Subcutaneous abdominal adipose tissue (tissue), 5 donors: Measurements from ENCODE around the gene RBM11.

Experiments
- H3K27ac ChIP-seq: one replicate; pipeline ENCODE4 v1.7.0; 2013; ENCODE audit warnings: low read depth, mild to moderate bottlenecking, inconsistent platforms, low read length, moderate library complexity
- H3K27me3 ChIP-seq, 5 donors: one replicate each; pipeline ENCODE4 v1.7.0; 2013; ENCODE audit warnings: low read length in 5 of 5, inconsistent platforms in 1 of 5; ENCODE audit not compliant: control insufficient read depth in 5 of 5, insufficient read depth in 4 of 5
- H3K36me3 ChIP-seq, 5 donors: one replicate each; pipeline ENCODE4 v1.7.0; 2013; ENCODE audit warnings: low read length in 5 of 5; ENCODE audit not compliant: control insufficient read depth in 5 of 5, insufficient read depth in 5 of 5
- H3K4me1 ChIP-seq, 5 donors: one replicate each; pipeline ENCODE4 v1.7.0; 2013; ENCODE audit warnings: low read length in 5 of 5, mild to moderate bottlenecking in 3 of 5, moderate library complexity in 1 of 5; ENCODE audit not compliant: control insufficient read depth in 5 of 5, insufficient read depth in 5 of 5
- H3K4me3 ChIP-seq, 5 donors: one replicate each; pipeline ENCODE4 v1.7.0; 2013; ENCODE audit warnings: low read length in 5 of 5, low read depth in 1 of 5
- H3K9ac ChIP-seq, 5 donors: one replicate each; pipeline ENCODE4 v1.7.0; 2013; ENCODE audit warnings: low read length in 5 of 5, mild to moderate bottlenecking in 4 of 5, moderate library complexity in 3 of 5
- H3K9me3 ChIP-seq, 5 donors: one replicate each; pipeline ENCODE4 v1.7.0; 2013; ENCODE audit warnings: low read length in 5 of 5; ENCODE audit not compliant: control insufficient read depth in 5 of 5
- donor health status: healthy.
- donor health status: healthy.
- donor health status: healthy.
- donor health status: healthy.
- donor health status: healthy.

Gene RBM11

DNA sequence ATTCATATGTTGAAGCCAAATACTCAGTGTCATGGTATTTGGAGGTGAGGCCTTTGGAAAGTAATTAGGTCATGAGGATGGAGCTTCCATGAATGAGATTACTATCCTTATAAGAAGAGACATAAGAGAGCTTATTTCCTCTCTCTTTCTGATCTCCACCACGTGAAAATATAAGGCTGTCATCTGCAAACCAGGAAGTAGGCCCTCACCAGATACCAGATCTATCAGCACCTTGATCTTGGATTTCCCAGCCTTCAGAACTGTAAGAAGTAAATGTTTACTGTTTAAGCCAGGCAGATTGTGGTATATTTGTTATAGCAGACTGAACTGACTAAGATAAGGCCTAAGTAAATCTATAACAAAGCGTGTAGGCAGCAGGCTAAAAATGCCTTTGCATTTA is 25.3 kb downstream of the RBM11 start:
- H3K4me3 ChIP-seq: no peak overlapping the region
- H3K4me1 ChIP-seq: no peaks in the 10 kb centered on the region
- no peak overlapping the region for H3K9ac ChIP-seq
- H3K27me3 ChIP-seq: no peaks in the 10 kb centered on the region
- H3K9me3 ChIP-seq: no peaks in the 10 kb centered on the region
- no peak overlapping the region for H3K27ac ChIP-seq
- no peaks in the 10 kb centered on the region for H3K36me3 ChIP-seq

DNA sequence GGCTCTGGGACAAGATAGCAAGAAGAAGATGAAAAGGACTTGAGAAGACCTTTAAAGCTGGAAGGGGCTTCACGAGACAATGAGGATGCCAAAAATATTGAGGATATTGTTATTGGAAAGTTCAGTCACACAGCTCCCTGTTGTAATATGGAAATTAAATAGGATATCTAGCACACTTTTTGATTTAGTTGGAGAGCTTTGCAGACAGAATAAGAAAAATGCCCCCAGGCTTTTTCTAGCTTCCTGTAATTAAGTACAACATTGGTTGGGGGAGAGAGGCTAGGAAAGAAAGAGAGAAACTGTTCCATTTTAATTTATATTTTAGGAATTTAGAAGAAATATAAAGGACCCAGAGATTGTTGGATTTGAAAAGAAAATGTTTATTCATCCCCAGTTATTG is 27.5 kb downstream of the RBM11 start:
- H3K4me3 ChIP-seq: no peak overlapping the region
- no peaks in the 10 kb centered on the region for H3K27me3 ChIP-seq
- H3K4me1 ChIP-seq: no peaks in the 10 kb centered on the region
- no peak overlapping the region for H3K9ac ChIP-seq
- no peaks in the 10 kb centered on the region for H3K36me3 ChIP-seq
- no peak overlapping the region for H3K27ac ChIP-seq
- no peaks in the 10 kb centered on the region for H3K9me3 ChIP-seq

DNA sequence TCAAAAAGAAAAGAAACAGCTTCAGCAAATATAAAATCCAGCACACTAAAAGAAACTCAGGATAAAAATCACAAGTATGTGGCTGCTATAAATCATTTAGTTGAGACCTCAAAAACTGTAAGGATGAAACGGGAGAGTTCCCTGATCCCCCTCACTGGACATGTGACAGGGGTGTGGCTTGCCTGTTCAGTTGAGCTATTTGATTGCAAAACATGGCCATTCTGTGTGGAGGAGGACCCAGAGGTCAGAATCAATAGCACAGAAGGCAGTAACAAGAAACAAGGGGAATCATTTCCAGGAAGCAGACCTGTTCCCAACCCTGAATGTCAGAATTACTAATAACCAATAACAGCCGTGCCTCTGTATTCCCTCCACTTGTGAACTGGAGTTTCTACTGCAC is 27.9 kb downstream of the RBM11 start:
- Histone ChIP-seq H3K9me3 (no peaks in the 10 kb centered on the region), H3K36me3 (no peaks in the 10 kb centered on the region), H3K9ac (no peak overlapping the region), H3K27ac (no peak overlapping the region), H3K4me3 (no peak overlapping the region), H3K27me3 (no peaks in the 10 kb centered on the region), H3K4me1 (no peaks in the 10 kb centered on the region)

DNA sequence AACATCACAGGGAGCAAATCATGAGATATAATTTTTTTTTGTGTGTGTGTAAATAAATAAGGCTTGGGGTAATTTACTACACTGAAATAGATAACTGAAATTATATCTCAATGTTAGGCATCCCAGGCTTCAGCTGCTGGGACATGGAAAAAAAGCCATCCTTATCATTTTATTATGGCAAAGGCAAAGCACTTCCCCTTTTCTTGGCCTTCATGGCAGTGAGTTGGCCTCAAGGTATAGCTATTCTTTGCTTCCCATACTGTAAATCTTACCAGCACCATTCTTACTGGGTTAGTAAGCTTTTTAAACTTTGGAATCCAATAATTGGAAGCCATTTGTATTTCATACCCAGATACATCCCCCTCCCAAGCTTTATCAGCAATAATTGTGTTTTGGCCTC is 29.0 kb downstream of the RBM11 start:
- Histone ChIP-seq H3K9me3 (no peaks in the 10 kb centered on the region), H3K4me1 (no peaks in the 10 kb centered on the region), H3K4me3 (no peak overlapping the region), H3K27ac (no peak overlapping the region), H3K27me3 (no peaks in the 10 kb centered on the region), H3K9ac (no peak overlapping the region), H3K36me3 (no peaks in the 10 kb centered on the region)

DNA sequence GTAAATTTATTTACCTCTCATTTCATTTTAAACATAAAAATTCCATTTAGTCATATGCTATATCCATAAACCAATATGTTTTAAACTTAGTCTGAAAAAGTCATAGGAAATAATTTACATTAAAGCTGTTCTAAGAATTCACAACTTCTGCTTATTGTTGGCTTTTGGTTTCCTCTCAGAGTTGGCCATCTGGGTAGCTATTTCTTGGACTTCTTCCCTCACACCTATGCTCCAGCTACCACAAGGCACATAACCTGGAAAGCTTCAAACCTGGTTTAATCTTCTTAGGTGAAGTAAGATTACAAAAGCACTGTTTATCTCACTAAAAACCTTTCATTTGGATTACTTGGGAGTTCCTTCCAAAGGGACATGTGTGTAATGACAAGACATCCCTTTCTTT is 29.8 kb downstream of the RBM11 start:
- no peak overlapping the region for H3K4me3 ChIP-seq
- no peak overlapping the region for H3K27ac ChIP-seq
- H3K9ac ChIP-seq: no peak overlapping the region
- no peaks in the 10 kb centered on the region for H3K27me3 ChIP-seq
- no peaks in the 10 kb centered on the region for H3K36me3 ChIP-seq
- no peaks in the 10 kb centered on the region for H3K9me3 ChIP-seq
- no peaks in the 10 kb centered on the region for H3K4me1 ChIP-seq

DNA sequence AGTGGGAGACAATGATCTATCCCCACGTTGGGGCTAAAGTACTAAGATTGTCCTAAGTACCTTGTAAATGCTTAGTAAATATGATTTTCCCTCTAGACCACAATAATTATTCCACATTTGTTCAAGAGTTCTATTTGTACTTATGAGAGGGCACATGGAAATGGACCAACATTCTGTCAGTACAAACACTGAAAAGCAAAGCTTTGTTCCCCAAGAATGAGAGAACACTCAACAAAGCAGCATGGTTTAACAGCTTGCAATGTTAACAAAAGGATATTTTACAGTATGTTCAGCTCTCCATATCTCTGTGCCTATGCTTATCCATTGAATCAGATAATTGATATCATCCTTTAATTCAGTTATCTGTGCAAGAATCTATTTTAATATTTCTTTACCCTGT is 35.4 kb downstream of the RBM11 start:
- H3K27ac ChIP-seq: no peak overlapping the region
- peaks cover 0 to 4% (median 2%) of the 10 kb centered on the region in 5 donors for H3K4me1 ChIP-seq
- H3K27me3 ChIP-seq: no peaks in the 10 kb centered on the region
- H3K9ac ChIP-seq: no peak overlapping the region
- H3K36me3 ChIP-seq: no peaks in the 10 kb centered on the region
- no peak overlapping the region for H3K4me3 ChIP-seq
- H3K9me3 ChIP-seq: no peaks in the 10 kb centered on the region

DNA sequence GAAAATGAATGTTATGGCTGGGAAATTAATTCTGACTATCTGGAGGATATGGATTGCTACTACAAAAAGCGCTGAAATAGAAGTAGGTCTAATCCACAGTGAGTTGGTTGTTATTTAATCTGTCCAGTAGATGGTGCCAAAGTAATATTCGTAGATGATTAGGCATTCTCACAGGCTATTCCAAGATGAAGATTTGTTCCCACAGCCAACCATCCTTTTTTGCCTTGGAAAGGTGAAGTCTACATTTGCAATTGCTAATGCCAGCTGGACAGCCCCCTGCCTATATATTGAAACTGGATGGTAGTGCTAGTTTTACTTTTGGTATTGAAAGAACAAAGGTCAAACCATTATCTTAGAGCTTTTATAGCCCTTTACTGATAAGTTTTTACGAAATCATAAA is 43.8 kb downstream of the RBM11 start:
- H3K9ac ChIP-seq: no peak overlapping the region
- peaks cover 0 to 2% (median 0%) of the 10 kb centered on the region in 5 donors for H3K27me3 ChIP-seq
- H3K4me3 ChIP-seq: no peak overlapping the region
- H3K36me3 ChIP-seq: no peaks in the 10 kb centered on the region
- H3K27ac ChIP-seq: no peak overlapping the region
- no peaks in the 10 kb centered on the region for H3K4me1 ChIP-seq
- H3K9me3 ChIP-seq: no peaks in the 10 kb centered on the region

DNA sequence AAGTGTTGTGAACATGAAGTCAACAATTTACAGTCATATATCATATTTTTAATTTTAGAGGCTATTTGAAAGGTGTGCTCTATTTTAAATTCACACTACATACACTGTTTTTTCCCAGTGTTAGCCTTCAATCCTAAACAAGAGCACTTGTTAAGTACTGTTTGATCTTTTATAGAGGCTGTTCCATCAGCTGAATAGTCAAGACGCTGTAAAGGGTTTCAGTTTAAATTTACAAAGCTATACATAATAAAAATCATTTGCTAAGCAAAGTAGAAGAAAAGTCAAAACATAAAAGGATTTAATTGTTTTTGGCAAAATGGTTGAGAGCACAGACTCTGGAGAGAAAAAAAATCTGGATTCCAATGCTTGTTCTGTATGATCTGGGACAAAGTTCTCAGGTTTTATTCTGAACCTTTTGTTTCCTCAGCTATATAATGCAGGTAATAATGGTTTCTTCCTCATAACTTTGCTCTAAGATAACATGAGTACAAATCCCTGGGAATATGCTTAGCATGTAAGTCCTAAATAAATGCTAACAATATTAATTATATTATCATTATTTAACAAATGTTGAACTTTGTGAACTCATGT is 44.3 kb downstream of the RBM11 start:
- no peaks in the 10 kb centered on the region for H3K36me3 ChIP-seq
- H3K27me3 ChIP-seq: peaks cover 0 to 2% (median 0%) of the 10 kb centered on the region in 5 donors
- H3K9me3 ChIP-seq: no peaks in the 10 kb centered on the region
- H3K9ac ChIP-seq: no peak overlapping the region
- no peaks in the 10 kb centered on the region for H3K4me1 ChIP-seq
- no peak overlapping the region for H3K4me3 ChIP-seq
- H3K27ac ChIP-seq: no peak overlapping the region

DNA sequence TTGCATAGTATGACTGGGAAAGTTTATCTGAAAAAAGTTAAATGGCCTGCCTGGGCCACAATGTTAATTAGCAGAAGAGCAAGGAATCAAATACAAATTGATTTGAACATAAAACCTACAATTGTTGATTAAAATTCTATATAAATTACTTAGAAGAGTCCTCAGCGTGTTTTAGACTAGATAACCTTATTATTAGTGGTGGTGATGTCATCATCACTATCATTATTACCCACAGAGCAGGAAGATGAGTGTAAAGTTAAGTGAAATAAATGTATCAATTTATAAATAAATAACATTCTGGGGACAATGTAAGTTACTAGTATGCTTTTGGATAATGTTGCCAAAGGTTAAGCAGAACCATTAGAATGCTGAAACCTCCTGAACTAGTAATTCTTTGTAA is 46.1 kb downstream of the RBM11 start:
- H3K9ac ChIP-seq: no peak overlapping the region
- H3K27me3 ChIP-seq: peaks cover 0 to 2% (median 0%) of the 10 kb centered on the region in 5 donors
- no peaks in the 10 kb centered on the region for H3K36me3 ChIP-seq
- H3K27ac ChIP-seq: no peak overlapping the region
- H3K4me3 ChIP-seq: no peak overlapping the region
- H3K4me1 ChIP-seq: no peaks in the 10 kb centered on the region
- no peaks in the 10 kb centered on the region for H3K9me3 ChIP-seq

DNA sequence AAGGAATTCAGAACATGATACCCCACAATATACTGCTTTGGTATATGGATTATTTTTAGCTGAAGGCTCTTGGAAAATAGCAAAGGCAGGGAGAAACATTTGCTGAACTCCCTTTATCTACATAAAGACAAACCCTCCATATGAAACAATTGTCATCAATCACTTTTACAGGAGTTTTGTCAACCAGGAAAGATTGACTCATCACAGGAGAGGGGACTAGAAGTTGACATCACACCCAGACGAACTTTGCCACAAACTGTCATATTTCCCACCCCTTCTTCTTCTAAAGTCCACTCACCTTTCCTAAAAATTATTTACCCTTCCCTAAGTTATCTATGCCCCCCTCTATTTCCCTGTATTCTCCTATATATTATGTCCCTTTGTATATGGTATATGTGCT is 47.9 kb downstream of the RBM11 start:
- H3K9ac ChIP-seq: no peak overlapping the region
- peaks cover 0 to 2% (median 0%) of the 10 kb centered on the region in 5 donors for H3K27me3 ChIP-seq
- H3K4me1 ChIP-seq: no peaks in the 10 kb centered on the region
- H3K27ac ChIP-seq: no peak overlapping the region
- H3K9me3 ChIP-seq: no peaks in the 10 kb centered on the region
- no peak overlapping the region for H3K4me3 ChIP-seq
- no peaks in the 10 kb centered on the region for H3K36me3 ChIP-seq

DNA sequence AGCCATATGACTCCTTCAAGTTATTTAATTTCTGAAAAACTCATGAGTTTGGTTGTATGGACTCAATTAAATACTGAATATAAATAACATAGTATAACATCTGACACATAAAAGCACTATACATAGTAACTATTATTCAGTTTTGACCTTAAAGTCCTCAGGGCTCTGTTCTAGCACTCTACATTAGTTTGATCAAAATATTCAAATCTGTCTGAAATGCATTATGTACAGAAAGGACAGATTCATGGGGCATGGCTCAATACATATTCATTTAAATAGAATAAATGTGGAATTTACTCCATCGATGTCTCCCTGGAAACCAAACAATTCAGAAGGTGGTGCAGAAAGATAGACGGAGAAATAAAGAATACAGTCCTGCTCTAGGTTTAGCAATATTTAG is 49.1 kb downstream of the RBM11 start:
- Histone ChIP-seq H3K4me1 (no peaks in the 10 kb centered on the region), H3K27me3 (peaks cover 0 to 2% (median 0%) of the 10 kb centered on the region in 5 donors), H3K9ac (no peak overlapping the region), H3K4me3 (no peak overlapping the region), H3K36me3 (no peaks in the 10 kb centered on the region), H3K9me3 (no peaks in the 10 kb centered on the region), H3K27ac (no peak overlapping the region)
